Endothelial cell of umbilical vein (primary cell): Measurements from ENCODE around the gene MSMB. TPM values are rescaled to one million over a fixed set of nuclear protein-coding genes. Genes with fewer than 3 reads are reported as not detected.

Experiments used
- BruUV-seq: library from RNA; stranded (reverse); fragments of 400-500 nt; replicated peaks from 2 replicates; lab custom pipeline; 2021; lab: Mats Ljungman, UMichigan
- CTCF ChIA-PET: fragments of 300-600, 350-600 bp; sonication (Branson Sonifier 250); formaldehyde crosslinking; loops from one replicate; lab custom pipeline; 2021; ENCODE audit warnings: antibody characterized with exemption, inconsistent platforms; lab: Charles Lee
- POLR2A ChIA-PET: fragments of 300-600, 350-600 bp; sonication (Branson Sonifier 250); formaldehyde crosslinking; loops from one replicate; lab custom pipeline; 2021; ENCODE audit warnings: antibody characterized with exemption, inconsistent platforms; lab: Charles Lee
- DNase-seq: peaks from one replicate; pipeline ENCODE4 v3.0.0-alpha.2; 2011; ENCODE audit warnings: low read depth, low spot score
- FAIRE-seq: peaks from 2 replicates; lab custom pipeline; 2011; peaks lifted over from hg19 to GRCh38; lab: Jason Lieb, UNC
- H2AFZ ChIP-seq: 2 replicates; pipeline ENCODE4 v1.6.0; 2012; ENCODE audit warnings: low read depth, low read length, control low read depth, inconsistent platforms
- H3K27ac ChIP-seq: 2 replicates; pipeline ENCODE4 v1.5.1; 2011; ENCODE audit warnings: low read depth, mild to moderate bottlenecking, control low read depth, low read length, moderate library complexity; ENCODE audit not compliant: insufficient read depth
- H3K27me3 ChIP-seq, 2 experiments: 2 replicates each; pipeline versions ENCODE4 v1.6.0 to v1.6.1; 2011; ENCODE audit warnings: low read length in 2 of 2, mixed read lengths in 1 of 2; ENCODE audit not compliant: control insufficient read depth in 2 of 2, insufficient read depth in 2 of 2
- H3K36me3 ChIP-seq, 2 experiments: 2 replicates in 1 of 2; 3 replicates in 1 of 2; pipeline ENCODE4 v1.5.1; 2011; ENCODE audit warnings: low read length in 2 of 2, mild to moderate bottlenecking in 1 of 2, moderate library complexity in 1 of 2; ENCODE audit not compliant: control insufficient read depth in 2 of 2, insufficient read depth in 2 of 2; ENCODE audit errors: extremely low read depth in 1 of 2
- H3K4me1 ChIP-seq: 3 replicates; pipeline ENCODE4 v1.5.1; 2011; ENCODE audit warnings: mild to moderate bottlenecking, low read length; ENCODE audit not compliant: control insufficient read depth, insufficient read depth; ENCODE audit errors: extremely low read depth
- H3K4me2 ChIP-seq: 2 replicates; pipeline ENCODE4 v1.6.1; 2011; ENCODE audit warnings: low read length, control low read depth, mixed read lengths; ENCODE audit not compliant: insufficient read depth
- H3K4me3 ChIP-seq, 3 experiments: fragments of 200-600 bp in 1 of 3; sonication (generic), shearing (Covaris generic) in 1 of 3; replicated peaks in 1 of 3; 2 replicates each; pipeline ENCODE4 v1.5.1; 2011 to 2016; ENCODE audit warnings: control low read depth in 3 of 3, low read length in 3 of 3, mild to moderate bottlenecking in 2 of 3, inconsistent platforms in 1 of 3, low read depth in 1 of 3, moderate library complexity in 1 of 3; ENCODE audit not compliant: insufficient read depth in 1 of 3
- H3K79me2 ChIP-seq: 2 replicates; pipeline ENCODE4 v1.6.0; 2012; ENCODE audit warnings: low read length, inconsistent platforms; ENCODE audit not compliant: control insufficient read depth, insufficient read depth
- H3K9ac ChIP-seq: replicated peaks from 2 replicates; pipeline ENCODE3; 2011; ENCODE audit warnings: low read length, control low read depth; ENCODE audit not compliant: insufficient read depth; ENCODE audit errors: extremely low read depth
- H3K9me1 ChIP-seq: replicated peaks from 3 replicates; pipeline ENCODE4 v1.6.0; 2011; ENCODE audit warnings: mild to moderate bottlenecking, low read length; ENCODE audit not compliant: control insufficient read depth, insufficient read depth; ENCODE audit errors: extremely low read depth
- H3K9me3 ChIP-seq: replicated peaks from 2 replicates; pipeline ENCODE4 v1.5.1; 2012; ENCODE audit warnings: low read length, inconsistent platforms; ENCODE audit not compliant: control insufficient read depth, insufficient read depth
- H4K20me1 ChIP-seq: replicated peaks from 2 replicates; pipeline ENCODE3; 2011; ENCODE audit warnings: mild to moderate bottlenecking, low read length; ENCODE audit not compliant: control insufficient read depth, insufficient read depth; ENCODE audit errors: extremely low read depth
- CTCF ChIP-seq, 2 donors: IDR thresholded peaks; 1 replicate in 1 of 2; 2 replicates in 1 of 2; pipeline ENCODE4 v1.5.1; 2011; ENCODE audit warnings: low read length in 2 of 2, mild to moderate bottlenecking in 2 of 2, moderate library complexity in 2 of 2, control low read depth in 1 of 2, inconsistent platforms in 1 of 2, low read depth in 1 of 2; ENCODE audit not compliant: insufficient read depth in 1 of 2; ENCODE audit errors: extremely low read depth in 1 of 2
- EZH2 ChIP-seq: IDR thresholded peaks from 2 replicates; pipeline ENCODE4 v1.6.1; 2012; ENCODE audit warnings: borderline replicate concordance, low read depth, mild to moderate bottlenecking, moderate library complexity, low read length, inconsistent platforms; ENCODE audit not compliant: severe bottlenecking
- FOS ChIP-seq: IDR thresholded peaks from 2 replicates; pipeline ENCODE4 v1.6.1; 2011; ENCODE audit warnings: mild to moderate bottlenecking, low read length, moderate library complexity, borderline replicate concordance; ENCODE audit not compliant: insufficient read depth
- GATA2 ChIP-seq: IDR thresholded peaks from 2 replicates; pipeline ENCODE4 v1.7.0; 2011; ENCODE audit warnings: low read depth, mild to moderate bottlenecking, moderate library complexity, mixed read lengths, low read length; ENCODE audit not compliant: insufficient read length, insufficient read depth
- JUN ChIP-seq: IDR thresholded peaks from 2 replicates; pipeline ENCODE4 v1.6.1; 2011; ENCODE audit warnings: borderline replicate concordance, low read depth; ENCODE audit not compliant: insufficient read length, insufficient read depth
- MAX ChIP-seq: IDR thresholded peaks from 2 replicates; pipeline ENCODE4 v1.6.1; 2011; ENCODE audit not compliant: insufficient read depth, insufficient read length
- MYC ChIP-seq: IDR thresholded peaks from one replicate; pipeline ENCODE4 v1.6.1; 2011; ENCODE audit warnings: mild to moderate bottlenecking, low read depth, low read length
- POLR2A ChIP-seq: IDR thresholded peaks from 2 replicates; pipeline ENCODE4 v1.6.1; 2012; ENCODE audit warnings: low read depth, mild to moderate bottlenecking, control low read depth, low read length
- POLR2AphosphoS5 ChIP-seq: IDR thresholded peaks from 2 replicates; pipeline ENCODE4 v1.6.1; 2012; ENCODE audit warnings: low read depth, mild to moderate bottlenecking, control low read depth, low read length, moderate library complexity; ENCODE audit not compliant: insufficient read depth
- dilution Hi-C: fragments of 300-500 bp; cut with MboI; formaldehyde crosslinking; loops from one replicate; pipeline ENCODE4 v1.15.0; 2019; ENCODE audit warnings: low sequenced_read_pairs; ENCODE audit not compliant: extremely low pct_ligation_motif_present
- intact Hi-C: fragments of 100-400 bp; cut with micrococcal nuclease; formaldehyde crosslinking; loops from one replicate; pipeline ENCODE4 v1.10.0; 2022
- polyA plus RNA-seq, 4 experiments: library from polyadenylated mRNA; depleted of rRNA in 3 of 4; stranded (reverse) in 3 of 4; unstranded in 1 of 4; fragments of >200 nt; gene quantifications; 2 replicates each; pipeline versions ENCODE4 v1.2.1 to v1.2.3, GENCODE V29; 2011 to 2012; ENCODE audit warnings: missing spikeins in 1 of 4
- total RNA-seq: library from RNA; stranded (reverse); gene quantifications from 2 replicates; pipeline ENCODE4 v1.2.3, GENCODE V29; 2021

MSMB gene
- total and polyA plus RNA-seq, 2 donors (not counting 3 experiments of a cell fraction or from before 2014, with no cell fraction given): not detected

- Histone ChIP-seq H3K4me3 (no peak overlapping the region), H3K9ac (no peak overlapping the region), H4K20me1 (no peaks in the 10 kb centered on the region), H3K9me1 (no peaks in the 10 kb centered on the region), H3K36me3 (no peaks in the 10 kb centered on the region), H3K4me2 (no peak overlapping the region), H3K27ac (no peak overlapping the region), H3K9me3 (no peaks in the 10 kb centered on the region), H2AFZ (no peak overlapping the region), H3K79me2 (no peaks in the 10 kb centered on the region), H3K27me3 (no peaks in the 10 kb centered on the region), H3K4me1 (no peaks in the 10 kb centered on the region)
- intact Hi-C loops: no loop called here
- CTCF ChIA-PET: no interaction called here
- FAIRE-seq (no peak), DNase-seq (no peak)
- BruUV-seq: no TSS peak
- TF ChIP-seq MAX: no peak
- no peak for TF ChIP-seq JUN
- no peak for TF ChIP-seq FOS
- no peak for TF ChIP-seq MYC
- POLR2A ChIA-PET: no interaction called here
- dilution Hi-C loops: no loop called here
Measured at GRCh38 chr10:46074196-46074946, 28.3 kb upstream of the MSMB start.

- FAIRE-seq (no peak), DNase-seq (no peak)
- Histone ChIP-seq H3K9me1 (no peaks in the 10 kb centered on the region), H3K4me2 (no peak overlapping the region), H3K9ac (no peak overlapping the region), H3K27ac (no peak overlapping the region), H3K79me2 (no peaks in the 10 kb centered on the region), H3K36me3 (no peaks in the 10 kb centered on the region), H3K4me3 (no peak overlapping the region), H3K4me1 (no peaks in the 10 kb centered on the region), H4K20me1 (no peaks in the 10 kb centered on the region), H3K27me3 (no peaks in the 10 kb centered on the region), H3K9me3 (no peaks in the 10 kb centered on the region), H2AFZ (no peak overlapping the region)
- TF ChIP-seq CTCF (IDR thresholded peaks at IDR 0.05; ENCODE audit: extremely low read depth in 1 of 2, insufficient read depth in 1 of 2, low read depth in 1 of 2, low read length in 2 of 2) (no peak), EZH2 (no peak), MAX (no peak), JUN (no peak), POLR2AphosphoS5 (no peak), GATA2 (no peak), FOS (no peak), MYC (no peak), POLR2A (no peak)
- POLR2A ChIA-PET: no interaction called here
- CTCF ChIA-PET: no interaction called here
- BruUV-seq: no TSS peak
- dilution Hi-C loops (no loop called here), intact Hi-C loops (no loop called here)
Measured at GRCh38 chr10:46073564-46073963, 27.5 kb upstream of the MSMB start.
